T-cell (primary cell): ENCODE results near the gene NPR2. TPM values are rescaled to one million over a fixed set of nuclear protein-coding genes. Genes with fewer than 3 reads are reported as not detected.

Experiments used
- ATAC-seq, 4 experiments: fragments of 200-7000 bp in 3 of 4; fragments of 150-1000 bp in 1 of 4; cut with Tn5 transposase; replicated peaks in 1 of 4; 1 replicate in 3 of 4; 2 replicates in 1 of 4; pipeline ENCODE4 v1.10.0; 2021; ENCODE audit warnings: moderate library complexity in 3 of 4, mild to moderate bottlenecking in 2 of 4, moderate number of reproducible peaks in 1 of 4
- CTCF ChIA-PET, 2 donors: fragments of 300-600 bp; sonication (Branson Sonifier 250); formaldehyde crosslinking; loops; one replicate each; lab custom pipeline; 2022; ENCODE audit warnings: antibody characterized with exemption in 2 of 2; lab: Charles Lee
- POLR2A ChIA-PET, 2 donors: fragments of 300-600 bp; sonication (Branson Sonifier 250); formaldehyde crosslinking; loops; one replicate each; lab custom pipeline; 2022; ENCODE audit warnings: antibody characterized with exemption in 2 of 2; lab: Charles Lee
- DNase-seq, 35 experiments: peaks; one replicate each; pipeline versions ENCODE4 v3.0.0 to v3.0.0-alpha.2; 2013 to 2023
- H3K27ac ChIP-seq: one replicate; pipeline ENCODE4 v1.5.1; 2013; ENCODE audit warnings: low read length
- H3K27me3 ChIP-seq, 2 experiments: replicated peaks in 1 of 2; 1 replicate in 1 of 2; 2 replicates in 1 of 2; pipeline versions ENCODE4 v1.6.1 to v1.7.0; 2013; ENCODE audit warnings: low read length in 1 of 2, mixed read lengths in 1 of 2; ENCODE audit not compliant: control insufficient read depth in 2 of 2, insufficient read depth in 2 of 2; ENCODE audit errors: extremely low read depth in 1 of 2
- H3K36me3 ChIP-seq, 2 donors: 1 replicate in 1 of 2; 2 replicates in 1 of 2; pipeline versions ENCODE4 v1.6.1 to v1.7.0; 2013; ENCODE audit warnings: low read length in 1 of 2; ENCODE audit not compliant: control insufficient read depth in 2 of 2, insufficient read depth in 1 of 2; ENCODE audit errors: extremely low read depth in 1 of 2
- H3K4me1 ChIP-seq, 2 experiments: 1 replicate in 1 of 2; 2 replicates in 1 of 2; pipeline versions ENCODE4 v1.6.1 to v1.7.0; 2013; ENCODE audit warnings: low read length in 2 of 2, mixed read lengths in 1 of 2; ENCODE audit not compliant: insufficient read depth in 2 of 2, control insufficient read depth in 1 of 2; ENCODE audit errors: extremely low read depth in 1 of 2
- H3K4me3 ChIP-seq, 2 donors: 1 replicate in 1 of 2; 2 replicates in 1 of 2; pipeline versions ENCODE4 v1.5.1 to v1.7.0; 2013; ENCODE audit warnings: mild to moderate bottlenecking in 2 of 2, low read length in 1 of 2, moderate library complexity in 1 of 2; ENCODE audit not compliant: control insufficient read depth in 1 of 2; ENCODE audit errors: extremely low read depth in 1 of 2
- H3K9me3 ChIP-seq: 2 replicates; pipeline ENCODE4 v1.7.0; 2013
- H3K27ac Mint-ChIP-seq, 2 donors: one replicate each; pipeline ENCODE4 v1.8.0; 2020 to 2021; ENCODE audit warnings: mild to moderate bottlenecking in 2 of 2, mixed read lengths in 2 of 2
- H3K27me3 Mint-ChIP-seq, 2 donors: one replicate each; pipeline ENCODE4 v1.8.0; 2021 to 2022; ENCODE audit warnings: mixed read lengths in 2 of 2
- H3K36me3 Mint-ChIP-seq: one replicate; pipeline ENCODE4 v1.8.0; 2021; ENCODE audit warnings: mixed read lengths
- H3K4me1 Mint-ChIP-seq, 3 donors: one replicate each; pipeline ENCODE4 v1.8.0; 2020 to 2022; ENCODE audit warnings: mixed read lengths in 3 of 3, mild to moderate bottlenecking in 1 of 3
- H3K4me3 Mint-ChIP-seq, 3 donors: one replicate each; pipeline ENCODE4 v1.8.0; 2020 to 2022; ENCODE audit warnings: mild to moderate bottlenecking in 3 of 3, mixed read lengths in 3 of 3, moderate library complexity in 3 of 3
- H3K9me3 Mint-ChIP-seq, 3 donors: one replicate each; pipeline ENCODE4 v1.8.0; 2020 to 2022; ENCODE audit warnings: mixed read lengths in 3 of 3
- WGBS: methylation state at CpG from one replicate; pipeline ENCODE4 v1.1.5; 2013; ENCODE audit warnings: missing lambda C conversion rate; ENCODE audit not compliant: insufficient coverage; 5-methylcytosine and 5-hydroxymethylcytosine counted together
- total RNA-seq, 35 experiments: library from RNA in 6 of 35; stranded (reverse) in 6 of 35; fragments of 120-200 nt in 1 of 35; gene quantifications; one replicate each; pipeline versions ENCODE4 v1.2.1 to v1.2.4 and lab custom pipeline; 2013 to 2026

The NPR2 gene
- total RNA-seq, 5 donors from 2014 or later (not counting 1 experiment from before 2014, with no cell fraction given) = 5.9 to 10.9 (median 10.5) TPM

DNA sequence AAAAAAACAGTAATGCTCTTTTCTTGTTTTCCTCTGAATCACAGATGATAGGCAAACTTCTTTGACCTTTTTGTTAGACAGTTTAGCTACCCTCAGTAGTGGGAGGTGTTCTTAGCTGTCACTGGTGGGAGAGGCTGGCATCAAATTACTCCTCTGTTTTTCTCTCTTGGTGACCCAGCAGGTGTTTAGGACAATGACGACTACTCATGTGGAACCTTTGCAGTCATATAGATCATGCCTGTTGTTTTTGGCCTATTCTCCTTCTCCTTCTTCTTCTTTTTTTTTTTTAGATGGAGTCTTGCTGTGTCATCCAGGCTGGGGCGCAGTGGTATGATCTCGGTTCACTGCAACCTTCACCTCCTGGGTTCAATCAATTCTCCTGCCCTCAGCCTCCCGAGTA lies 15.4 kb upstream of the NPR2 start:
- POLR2A ChIA-PET = interaction anchor here in 1 of 2 donors (0.7 kb wide), 1 partner anchor 1384 kb away, joined by 3 read pairs; no protein-coding TSS in a partner anchor
- H3K9me3 ChIP-seq = no peaks in the 10 kb centered on the region
- DNase-seq (no peak), ATAC-seq (no peak)
- no peak overlapping the region for H3K27ac ChIP-seq
- H3K36me3 Mint-ChIP-seq = peaks cover 12% of the 10 kb centered on the region
- peaks cover 0 to 10% of the 10 kb centered on the region in 2 donors for H3K36me3 ChIP-seq
- H3K4me3 ChIP-seq = no peak overlapping the region
- CTCF ChIA-PET = interaction anchor here in 1 of 2 donors (0.6 kb wide), 1 partner anchor 14 kb away, joined by 3 read pairs; no protein-coding TSS in a partner anchor
- no peak overlapping the region for H3K4me3 Mint-ChIP-seq
- H3K9me3 Mint-ChIP-seq = no peaks in the 10 kb centered on the region
- H3K27me3 Mint-ChIP-seq = no peaks in the 10 kb centered on the region
- no CpG with 5 or more reads among the region's 4 CpGs for WGBS
- H3K4me1 Mint-ChIP-seq = peaks cover 2 to 9% (median 2%) of the 10 kb centered on the region in 3 donors
- no peaks in the 10 kb centered on the region for H3K4me1 ChIP-seq
- no peak overlapping the region for H3K27ac Mint-ChIP-seq
- no peaks in the 10 kb centered on the region for H3K27me3 ChIP-seq

- H3K27ac Mint-ChIP-seq = no peak overlapping the region
- no peak overlapping the region for H3K27ac ChIP-seq
- H3K9me3 Mint-ChIP-seq = no peaks in the 10 kb centered on the region
- ChIA-PET CTCF (interaction anchor here (1.0 to 1.9 kb wide), 2 partner anchors 10 to 12 kb away, joined by 3 to 6 read pairs; no protein-coding TSS in a partner anchor), POLR2A (no interaction called here)
- no peak for DNase-seq
- H3K4me3 Mint-ChIP-seq = no peak overlapping the region
- peaks cover 0 to 8% of the 10 kb centered on the region in 2 donors for H3K36me3 ChIP-seq
- no peaks in the 10 kb centered on the region for H3K27me3 ChIP-seq
- H3K27me3 Mint-ChIP-seq = no peaks in the 10 kb centered on the region
- no peak for ATAC-seq
- H3K9me3 ChIP-seq = no peaks in the 10 kb centered on the region
- H3K4me3 ChIP-seq = no peak overlapping the region
- H3K36me3 Mint-ChIP-seq = peaks cover 16% of the 10 kb centered on the region
- peaks cover 2 to 10% (median 2%) of the 10 kb centered on the region in 3 donors for H3K4me1 Mint-ChIP-seq
- H3K4me1 ChIP-seq = no peaks in the 10 kb centered on the region
- no CpG with 5 or more reads among the region's 3 CpGs for WGBS
These were observed 12.9 kb upstream of the NPR2 start for GRCh38 chr9:35778496-35778895.

DNA sequence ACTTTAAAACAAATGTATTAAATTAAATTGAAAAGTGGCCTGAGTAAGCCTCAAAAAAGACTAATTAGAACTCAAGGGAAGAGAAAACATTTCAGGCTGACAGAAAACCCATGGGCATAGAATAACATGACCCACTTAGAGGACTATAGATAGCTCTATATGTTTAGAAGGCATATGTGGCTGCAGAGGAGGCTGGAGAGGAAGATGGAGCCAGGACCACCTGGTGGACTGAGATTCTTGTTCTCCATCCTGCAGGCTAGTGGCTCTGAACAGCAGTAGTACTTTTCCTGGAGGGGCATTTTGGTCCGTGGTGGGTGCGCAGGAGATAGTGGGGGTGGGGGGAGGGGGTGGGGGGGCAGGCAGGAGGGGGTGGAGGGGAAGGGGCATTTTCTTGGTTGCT lies 10.3 kb upstream of the NPR2 start:
- no peaks in the 10 kb centered on the region for H3K27me3 Mint-ChIP-seq
- ChIA-PET CTCF (no interaction called here), POLR2A (no interaction called here)
- no peaks in the 10 kb centered on the region for H3K27me3 ChIP-seq
- no peaks in the 10 kb centered on the region for H3K4me1 ChIP-seq
- H3K36me3 ChIP-seq = peaks cover 0 to 19% of the 10 kb centered on the region in 2 donors
- DNase-seq (no peak), ATAC-seq (no peak)
- H3K4me3 ChIP-seq = no peak overlapping the region
- H3K36me3 Mint-ChIP-seq = peaks cover 29% of the 10 kb centered on the region
- no peak overlapping the region for H3K27ac ChIP-seq
- no peak overlapping the region for H3K27ac Mint-ChIP-seq
- H3K4me3 Mint-ChIP-seq = no peak overlapping the region
- no peaks in the 10 kb centered on the region for H3K9me3 Mint-ChIP-seq
- no CpG with 5 or more reads among the region's 2 CpGs for WGBS
- peaks cover 2 to 10% (median 2%) of the 10 kb centered on the region in 3 donors for H3K4me1 Mint-ChIP-seq
- no peaks in the 10 kb centered on the region for H3K9me3 ChIP-seq

DNA sequence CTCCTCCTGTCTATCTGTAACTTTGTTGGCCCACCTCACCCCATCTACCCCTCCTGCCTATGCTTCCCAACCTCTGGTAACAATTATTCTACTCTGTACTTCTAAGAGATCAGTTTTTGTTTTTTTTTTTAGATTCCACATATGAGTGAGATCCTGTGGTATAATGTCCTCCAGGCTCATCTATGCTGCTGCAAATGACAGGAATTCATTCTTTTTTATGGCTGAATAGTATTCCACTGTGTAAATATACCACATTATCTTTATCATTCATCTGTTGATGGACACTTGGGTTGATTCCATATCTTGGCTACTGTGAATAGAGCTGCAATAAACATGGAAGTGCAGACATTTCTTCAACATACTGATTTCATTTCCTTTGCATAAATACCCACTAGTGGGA lies 8.0 kb upstream of the NPR2 start:
- H3K4me3 Mint-ChIP-seq = no peak overlapping the region
- H3K27ac ChIP-seq = no peak overlapping the region
- ATAC-seq = no peak
- no peak overlapping the region for H3K4me3 ChIP-seq
- POLR2A ChIA-PET = interaction anchor here in 1 of 2 donors (0.6 kb wide), 1 partner anchor 599 kb away, joined by 3 read pairs; no protein-coding TSS in a partner anchor
- CTCF ChIA-PET = interaction anchor here in 1 of 2 donors (0.6 kb wide), 1 partner anchor 26 kb away, joined by 3 read pairs; no protein-coding TSS in a partner anchor
- H3K36me3 Mint-ChIP-seq = peaks cover 38% of the 10 kb centered on the region
- H3K27me3 Mint-ChIP-seq = no peaks in the 10 kb centered on the region
- H3K9me3 Mint-ChIP-seq = no peaks in the 10 kb centered on the region
- no peaks in the 10 kb centered on the region for H3K4me1 ChIP-seq
- H3K27ac Mint-ChIP-seq = no peak overlapping the region
- peaks cover 2 to 10% (median 2%) of the 10 kb centered on the region in 3 donors for H3K4me1 Mint-ChIP-seq
- no peaks in the 10 kb centered on the region for H3K9me3 ChIP-seq
- no peaks in the 10 kb centered on the region for H3K27me3 ChIP-seq
- no peak for DNase-seq
- peaks cover 5 to 21% of the 10 kb centered on the region in 2 donors for H3K36me3 ChIP-seq

- no CpG with 5 or more reads among the region's 2 CpGs for WGBS
- ChIA-PET POLR2A (no interaction called here), CTCF (interaction anchor here (0.7 to 2.2 kb wide), 14 partner anchors 12 to 93 kb away, joined by 3 to 26 read pairs (median 4); partner anchors contain the start of genes FAM221B (in 1 of the 2), GBA2 (in 1 of the 2) and RGP1 (in 1 of the 2))
- ATAC-seq = no peak
- peaks cover 0 to 3% of the 10 kb centered on the region in 2 experiments for H3K4me1 ChIP-seq
- no peak overlapping the region for H3K27ac Mint-ChIP-seq
- no peak overlapping the region for H3K4me3 Mint-ChIP-seq
- H3K4me1 Mint-ChIP-seq = peaks cover 0 to 13% (median 12%) of the 10 kb centered on the region in 3 donors
- peaks cover 23% of the 10 kb centered on the region for H3K36me3 Mint-ChIP-seq
- no peak for DNase-seq
- peaks cover 14 to 21% of the 10 kb centered on the region in 2 donors for H3K36me3 ChIP-seq
- H3K9me3 ChIP-seq = no peaks in the 10 kb centered on the region
- H3K4me3 ChIP-seq = no peak overlapping the region
- no peaks in the 10 kb centered on the region for H3K9me3 Mint-ChIP-seq
- no peaks in the 10 kb centered on the region for H3K27me3 Mint-ChIP-seq
- no peaks in the 10 kb centered on the region for H3K27me3 ChIP-seq
- no peak overlapping the region for H3K27ac ChIP-seq
These were observed 1.9 kb upstream of the NPR2 start for GRCh38 chr9:35789541-35789940.

GRCh38 chr9:35790025-35790384 lies 1.4 kb upstream of the NPR2 start:
- DNase-seq = no peak
- H3K4me1 Mint-ChIP-seq = peaks cover 0 to 14% (median 13%) of the 10 kb centered on the region in 3 donors
- peaks cover 23% of the 10 kb centered on the region for H3K36me3 Mint-ChIP-seq
- Histone ChIP-seq H3K36me3 (peaks cover 14 to 17% of the 10 kb centered on the region in 2 donors), H3K4me1 (peaks cover 0 to 3% of the 10 kb centered on the region in 2 experiments), H3K27ac (no peak overlapping the region), H3K4me3 (no peak overlapping the region), H3K9me3 (no peaks in the 10 kb centered on the region), H3K27me3 (no peaks in the 10 kb centered on the region)
- H3K27me3 Mint-ChIP-seq = no peaks in the 10 kb centered on the region
- CTCF ChIA-PET = interaction anchor here (0.6 to 2.2 kb wide), 17 partner anchors 12 to 141 kb away, joined by 3 to 26 read pairs (median 4); partner anchors contain the start of genes FAM221B (in 1 of the 2), GBA2 (in 1 of the 2) and RGP1 (in 1 of the 2)
- WGBS = 50% methylated on average over 3 of the region's 4 CpGs
- H3K9me3 Mint-ChIP-seq = no peaks in the 10 kb centered on the region
- ATAC-seq = no peak
- POLR2A ChIA-PET = no interaction called here
- no peak overlapping the region for H3K27ac Mint-ChIP-seq
- H3K4me3 Mint-ChIP-seq = no peak overlapping the region
